GM21515 (cell line): Measurements from ENCODE around the gene CNDP2.

Source experiments
- ATAC-seq: cut with Tn5 transposase; IDR thresholded peaks from one replicate; pipeline ENCODE4 v1.9.1; 2021; ENCODE audit not compliant: unreplicated experiment

Gene CNDP2

GRCh38 chr18:74468547-74469061 is 27.6 kb upstream of the CNDP2 start:
- no peak for ATAC-seq

GRCh38 chr18:74472312-74472711 is 23.9 kb upstream of the CNDP2 start:
- no peak for ATAC-seq

- no peak for ATAC-seq
These were observed 22.1 kb upstream of the CNDP2 start for GRCh38 chr18:74473976-74474640.

GRCh38 chr18:74476140-74476539 is 20.0 kb upstream of the CNDP2 start:
- ATAC-seq, result no peak

GRCh38 chr18:74477771-74478170 is 18.4 kb upstream of the CNDP2 start:
- ATAC-seq, result no peak

GRCh38 chr18:74478316-74478715 is 17.8 kb upstream of the CNDP2 start:
- ATAC-seq, result no peak

- no peak for ATAC-seq
These were observed 17.3 kb upstream of the CNDP2 start for GRCh38 chr18:74478880-74479279.

- no peak for ATAC-seq
These were observed 16.5 kb upstream of the CNDP2 start for GRCh38 chr18:74479486-74480148.

GRCh38 chr18:74480149-74480651 is 16.0 kb upstream of the CNDP2 start:
- ATAC-seq, result no peak

GRCh38 chr18:74482697-74483096 is 13.5 kb upstream of the CNDP2 start:
- ATAC-seq, result no peak

GRCh38 chr18:74486119-74486849 is 9.9 kb upstream of the CNDP2 start:
- no peak for ATAC-seq

- no peak for ATAC-seq
These were observed 7.8 kb upstream of the CNDP2 start for GRCh38 chr18:74488354-74488753.

GRCh38 chr18:74488864-74489263 is 7.3 kb upstream of the CNDP2 start:
- ATAC-seq, result no peak

- ATAC-seq, result no peak
These were observed 6.5 kb upstream of the CNDP2 start for GRCh38 chr18:74489676-74490075.

GRCh38 chr18:74492259-74492658 is 3.9 kb upstream of the CNDP2 start:
- no peak for ATAC-seq

GRCh38 chr18:74493689-74494088 is 2.5 kb upstream of the CNDP2 start:
- peak; percentile 28 for ATAC-seq

GRCh38 chr18:74494514-74494913 is 1.6 kb upstream of the CNDP2 start:
- no peak for ATAC-seq

- peak; percentile 26 for ATAC-seq
These were observed 553 bp downstream of the CNDP2 start for GRCh38 chr18:74496508-74497323.

- no peak for ATAC-seq
These were observed 1.1 kb downstream of the CNDP2 start for GRCh38 chr18:74497324-74497676.

- no peak for ATAC-seq
These were observed 1.6 kb downstream of the CNDP2 start for GRCh38 chr18:74497778-74498177.
